NCI-H2171 (cell line): ENCODE measurements around the gene TADA2A.
A peak's percentile ranks its signal among the peaks of the same experiment; 100 is the strongest.

Experiments
- DNase-seq: peaks from one replicate; lab custom pipeline; 2025; lab: John Stamatoyannopoulos, UW

Gene TADA2A

DNA sequence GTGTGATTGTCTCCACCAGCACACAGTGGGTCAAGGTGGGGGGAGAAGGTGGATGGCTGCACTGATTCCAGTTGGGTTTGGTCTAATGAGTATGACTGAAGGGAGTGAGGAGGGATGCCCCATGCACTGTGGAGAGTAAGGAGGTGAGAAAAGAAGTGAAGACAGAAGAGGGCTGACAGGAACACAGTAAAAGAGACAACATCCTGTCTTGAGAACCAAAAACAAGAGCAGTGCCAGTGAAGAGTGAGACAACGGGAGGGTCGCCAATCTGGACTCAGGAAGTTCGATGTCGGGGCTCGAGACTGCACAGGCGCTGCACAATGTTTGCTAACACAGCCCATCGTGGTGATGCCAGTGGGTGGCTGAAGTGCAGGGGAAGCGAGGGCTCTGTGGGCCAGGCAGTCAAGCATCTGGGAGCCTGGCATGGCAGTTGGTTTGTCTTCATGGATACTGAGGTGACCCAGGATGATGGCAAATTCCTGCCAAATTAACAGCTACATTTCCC lies 117.1 kb downstream of the TADA2A start:
- DNase-seq = no peak

DNA sequence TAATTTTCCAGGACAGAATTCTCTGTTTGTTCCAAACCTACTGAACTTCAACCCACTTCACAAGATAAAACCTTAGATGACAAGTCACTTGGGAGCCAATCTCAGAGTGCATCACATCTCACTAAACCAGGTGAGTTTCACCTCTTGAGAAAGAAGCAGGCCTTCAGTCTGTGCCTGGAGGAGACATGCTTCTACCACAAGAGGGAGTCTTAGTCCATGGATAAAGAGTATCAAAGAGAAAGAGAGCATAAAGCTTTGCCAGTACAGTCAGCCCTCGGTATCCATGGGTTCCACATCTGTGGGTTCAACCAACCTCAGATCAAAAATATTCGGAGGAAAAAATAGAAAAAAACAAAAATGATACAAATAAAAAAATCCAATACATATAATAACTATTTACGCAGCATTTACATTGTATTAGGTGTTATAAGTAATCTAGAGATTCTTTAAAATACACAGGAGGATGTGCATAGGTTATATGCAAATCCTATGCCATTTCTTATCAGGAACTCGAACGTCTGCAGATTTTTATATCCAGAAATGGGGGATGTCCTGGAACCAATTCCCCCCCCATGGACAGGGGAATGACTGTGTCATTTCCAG lies 120.7 kb downstream of the TADA2A start:
- DNase-seq = peak; percentile 39
